Transverse colon (tissue), 3 donors: ENCODE results near the gene PASD1.

ENCODE experiments used
- CTCF ChIP-seq, 5 experiments: fragments of 200-600 bp in 3 of 5; fragments of 450-650 bp in 2 of 5; sonication (generic) in 3 of 5; IDR thresholded peaks; 1 replicate in 2 of 5; 2 replicates in 3 of 5; pipeline ENCODE4 v1.5.1; 2016 to 2017; ENCODE audit warnings: antibody characterized with exemption in 5 of 5, inconsistent platforms in 3 of 5, mild to moderate bottlenecking in 2 of 5, moderate library complexity in 1 of 5
- EP300 ChIP-seq: sonication (generic); formaldehyde crosslinking; IDR thresholded peaks from one replicate; pipeline ENCODE4 v1.6.1; 2017; ENCODE audit warnings: antibody characterized with exemption, low read depth
- POLR2A ChIP-seq: fragments of 450-650 bp; IDR thresholded peaks from one replicate; pipeline ENCODE4 v1.6.1; 2016; ENCODE audit warnings: antibody characterized with exemption, mild to moderate bottlenecking, moderate library complexity

GRCh38 chrX:151697522-151697921 is 134.0 kb downstream of the PASD1 start:
- no peak for TF ChIP-seq POLR2A
- no peak for TF ChIP-seq CTCF (IDR thresholded peaks at IDR 0.05)
- TF ChIP-seq EP300: no peak
